Heart left ventricle (tissue), 16 donors: ENCODE data around the gene DCDC2C. TPM values are rescaled to one million over a fixed set of nuclear protein-coding genes. Genes with fewer than 3 reads are reported as not detected.

Experiments used
- ATAC-seq, 4 donors: fragments of 200-7000 bp; cut with Tn5 transposase; one replicate each; pipeline ENCODE4 v1.9.1; 2020 to 2022; ENCODE audit warnings: moderate library complexity in 4 of 4, mild to moderate bottlenecking in 3 of 4, moderate number of reproducible peaks in 1 of 4
- DNase-seq, 5 donors: peaks; one replicate each; pipeline ENCODE4 v3.0.0-alpha.2; 2020
- H3K27ac ChIP-seq, 12 donors: fragments of 200-600 bp; sonication (generic) in 4 of 12; one replicate each; pipeline versions ENCODE4 v1.5.0 to v1.8.0; 2016 to 2022; ENCODE audit warnings: mild to moderate bottlenecking in 2 of 12
- H3K27me3 ChIP-seq, 9 donors: fragments of 200-600 bp; sonication (generic) in 2 of 9; one replicate each; pipeline versions ENCODE4 v1.5.1 to v1.8.0; 2016 to 2022; ENCODE audit warnings: mild to moderate bottlenecking in 3 of 9
- H3K36me3 ChIP-seq, 9 donors: fragments of 200-600 bp; sonication (generic) in 2 of 9; one replicate each; pipeline versions ENCODE4 v1.5.0 to v1.8.0; 2018 to 2022; ENCODE audit warnings: mild to moderate bottlenecking in 2 of 9
- H3K4me1 ChIP-seq, 12 donors: fragments of 200-600 bp; sonication (generic) in 4 of 12; one replicate each; pipeline versions ENCODE4 v1.5.0 to v1.8.0; 2016 to 2022; ENCODE audit warnings: mild to moderate bottlenecking in 3 of 12
- H3K4me3 ChIP-seq, 12 donors: fragments of 200-600 bp; sonication (generic) in 4 of 12; one replicate each; pipeline versions ENCODE4 v1.5.0 to v1.8.0; 2017 to 2022; ENCODE audit warnings: mild to moderate bottlenecking in 9 of 12, moderate library complexity in 4 of 12
- H3K9me3 ChIP-seq, 12 donors: fragments of 200-600 bp; sonication (generic) in 4 of 12; one replicate each; pipeline versions ENCODE4 v1.5.0 to v1.8.0; 2016 to 2022; ENCODE audit warnings: mild to moderate bottlenecking in 1 of 12
- CTCF ChIP-seq, 12 donors: fragments of 200-600 bp; sonication (generic) in 4 of 12; IDR thresholded peaks; one replicate each; pipeline versions ENCODE4 v1.5.0 to v1.8.0; 2018 to 2022; ENCODE audit warnings: antibody characterized with exemption in 12 of 12, mild to moderate bottlenecking in 5 of 12
- POLR2A ChIP-seq, 2 donors: fragments of 450-650 bp; IDR thresholded peaks; one replicate each; pipeline ENCODE4 v1.6.1; 2017; ENCODE audit warnings: antibody characterized with exemption in 2 of 2, mild to moderate bottlenecking in 2 of 2, moderate library complexity in 2 of 2
- WGBS, 4 donors: extraction: QIAGEN DNeasy Blood & Tissue Kit in 2 of 4; methylation state at CpG; one replicate each; pipeline versions ENCODE4 v1.1.5 to v1.1.7; 2013 to 2018; 5-methylcytosine and 5-hydroxymethylcytosine counted together
- intact Hi-C, 10 donors: fragments of 100-400 bp; cut with DNase I; formaldehyde crosslinking; loops; one replicate each; pipeline versions ENCODE4 v1.11.1 to v1.14.2; 2022
- polyA plus RNA-seq, 2 donors: library from polyadenylated mRNA; stranded (reverse); fragments of 200-250 nt; gene quantifications; one replicate each; pipeline ENCODE4 v1.2.3, GENCODE V29; 2013
- total RNA-seq, 9 donors: library from RNA; depleted of rRNA in 2 of 9; stranded (reverse); fragments of >200 nt in 2 of 9; fragmentation: NEBNext Ultra II Directional in 3 of 9; extraction: Animal tissue kit (Norgen Biotek cat#: 25700) in 3 of 9; gene quantifications; one replicate each; pipeline versions ENCODE4 v1.1.0 to v1.2.4, GENCODE V29; 2016 to 2023
- donor health status: ischemic (EF 13 %, LVEDD 7.1; RV severe dilation, severe dysfunction).
- donor health status: healthy with polysubstance abuse.
- donor health status: DM: no; HTN: yes; CAD: no.
- donor health status: DM: no; HTN: no; CAD: no.
- donor health status: ischemic (EF 25% LVEDD 6.9; RV normal size, moderate dysfunction).
- donor health status: ischemic (EF 25% LVEDD 5.7; RV mildly dilated, moderate dysfunction).
- donor health status: healthy.
- donor health status: DM: yes; HTN: yes; CAD: no.
- donor health status: ischemic (EF 35%, LVEDD 5.7; RV mildly dilated, moderate dysfunction).
- donor health status: nonischemic (EF 11% LVEDD 7.7; RV severe dilation, severe dysfunction).
- donor health status: DM: yes; HTN: yes; CAD: no.
- donor health status: PGD.
- donor health status: ischemic (EF 29% LVEDD 5.4; RV normal size, mild dysfunction).
- donor health status: nonischemic (EF 23%, LVEDD 6.1; RV moderate dilation, normal function).

Gene DCDC2C
- total and polyA plus RNA-seq, 11 donors: not detected

- peaks cover 0 to 33% (median 0%) of the 10 kb centered on the region in 9 donors for H3K27me3 ChIP-seq
- no peaks in the 10 kb centered on the region for H3K36me3 ChIP-seq
- peaks cover 0 to 7% (median 4%) of the 10 kb centered on the region in 12 donors for H3K4me1 ChIP-seq
- intact Hi-C loops: loop anchor here in 4 of 10 donors (5.0 kb wide), 2 partner anchors 57 to 102 kb away; no protein-coding TSS in a partner anchor
- H3K4me3 ChIP-seq: no peak overlapping the region
- 72 to 88% (median 83%) methylated on average over 11 of the region's 11 CpGs for WGBS, 4 donors
- ATAC-seq (no peak), DNase-seq (no peak)
- peaks cover 0 to 4% (median 0%) of the 10 kb centered on the region in 12 donors for H3K9me3 ChIP-seq
- no peak for TF ChIP-seq POLR2A (IDR thresholded peaks at IDR 0.05)
- TF ChIP-seq CTCF (IDR thresholded peaks at IDR 0.05): no peak
- H3K27ac ChIP-seq: no peak overlapping the region
Observed at GRCh38 chr2:3725002-3725401, 21.6 kb downstream of the DCDC2C start.

- Histone ChIP-seq H3K9me3 (peaks cover 0 to under 1% (median 0%) of the 10 kb centered on the region in 12 donors), H3K4me1 (peaks cover 0 to 7% (median 4%) of the 10 kb centered on the region in 12 donors), H3K4me3 (no peak overlapping the region), H3K27ac (no peak overlapping the region), H3K27me3 (peaks cover 0 to 33% (median 0%) of the 10 kb centered on the region in 9 donors), H3K36me3 (no peaks in the 10 kb centered on the region)
- intact Hi-C loops: loop anchor here in 5 of 10 donors (1.0 to 5.0 kb wide), 4 partner anchors 55 to 102 kb away; no protein-coding TSS in a partner anchor
- ATAC-seq: no peak
- DNase-seq: no peak
- WGBS, 4 donors: 75 to 80% (median 78%) methylated on average over 18 to 23 of the region's 23 CpGs
- TF ChIP-seq CTCF (IDR thresholded peaks at IDR 0.05) (no peak), POLR2A (IDR thresholded peaks at IDR 0.05) (no peak)
Observed at GRCh38 chr2:3725458-3726250, 22.3 kb downstream of the DCDC2C start.

DNA sequence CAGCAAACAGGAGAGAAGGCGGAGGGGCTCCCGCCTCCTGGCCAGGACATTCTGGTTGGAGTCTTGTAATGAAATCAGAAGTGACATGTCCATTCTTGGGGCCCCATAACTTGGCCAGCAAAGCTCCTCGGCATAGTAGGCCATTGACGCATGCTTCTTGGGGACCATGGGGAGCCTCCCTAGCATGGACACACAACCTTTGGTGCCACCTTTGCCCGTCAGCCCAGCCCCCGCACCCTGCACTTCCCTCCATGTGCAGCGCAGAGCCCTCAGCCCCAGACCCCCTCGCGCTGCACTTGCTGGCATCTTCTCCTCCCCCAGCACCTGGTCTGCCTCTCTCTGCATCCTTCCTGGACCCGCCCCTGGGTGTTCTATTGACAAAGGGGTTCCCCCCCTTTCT, 23.1 kb downstream of the DCDC2C start:
- Histone ChIP-seq H3K27me3 (peaks cover 0 to 33% (median 0%) of the 10 kb centered on the region in 9 donors), H3K4me3 (no peak overlapping the region), H3K36me3 (no peaks in the 10 kb centered on the region), H3K9me3 (no peaks in the 10 kb centered on the region), H3K4me1 (peaks cover 0 to 7% (median 4%) of the 10 kb centered on the region in 12 donors), H3K27ac (no peak overlapping the region)
- DNase-seq: no peak
- intact Hi-C loops: loop anchor here in 5 of 10 donors (1.0 to 5.0 kb wide), 4 partner anchors 54 to 101 kb away; no protein-coding TSS in a partner anchor
- TF ChIP-seq CTCF (IDR thresholded peaks at IDR 0.05) (no peak), POLR2A (IDR thresholded peaks at IDR 0.05) (no peak)
- WGBS, 4 donors: 87 to 94% (median 92%) methylated on average over 10 of the region's 10 CpGs
- no peak for ATAC-seq

DNA sequence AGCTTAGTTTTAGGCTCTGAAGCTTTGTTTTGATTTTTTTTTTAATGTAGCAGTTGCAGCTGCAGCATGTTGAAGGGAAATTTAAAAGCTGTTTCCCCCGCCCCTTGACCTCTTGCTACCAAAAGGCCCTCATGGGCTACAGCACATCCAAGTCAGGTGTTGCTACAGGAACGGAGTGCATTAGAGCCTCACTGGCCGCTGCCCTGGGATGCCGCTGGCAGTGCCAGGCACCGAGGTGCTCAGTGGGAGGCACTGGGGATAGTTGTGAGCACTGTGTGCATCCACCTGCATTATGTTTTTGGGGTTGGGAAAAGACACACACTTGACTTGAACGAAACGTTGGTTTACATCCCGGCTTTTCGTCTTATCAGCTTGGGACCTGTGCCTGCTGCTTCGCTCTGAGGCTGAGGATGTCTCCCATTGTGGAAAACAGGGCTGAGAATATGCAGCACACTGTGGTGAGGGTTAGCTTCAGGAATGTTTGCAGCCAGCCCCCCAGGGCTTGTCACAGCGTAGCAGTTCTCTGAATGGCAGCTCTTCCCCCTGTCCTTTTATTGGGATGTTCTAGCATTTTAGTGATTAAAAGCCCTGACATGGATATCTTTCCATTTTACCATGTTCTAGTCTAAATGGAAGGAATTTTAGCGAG, 24.1 kb downstream of the DCDC2C start:
- ATAC-seq: no peak
- intact Hi-C loops: loop anchor here in 7 of 10 donors (2.0 to 5.0 kb wide), 3 partner anchors 53 to 100 kb away; no protein-coding TSS in a partner anchor

More for the DNA sequence above, 24.1 kb downstream of the DCDC2C start:
- 48 to 62% (median 53%) methylated on average over 12 of the region's 12 CpGs for WGBS, 4 donors
- peaks cover 0 to 33% (median 0%) of the 10 kb centered on the region in 9 donors for H3K27me3 ChIP-seq
- H3K4me3 ChIP-seq: peak overlapping the region in 1 of 12 donors; percentile 35
- peaks cover 0 to 7% (median 4%) of the 10 kb centered on the region in 12 donors for H3K4me1 ChIP-seq
- no peaks in the 10 kb centered on the region for H3K36me3 ChIP-seq
- H3K27ac ChIP-seq: no peak overlapping the region
- no peak for DNase-seq
- TF ChIP-seq CTCF (IDR thresholded peaks at IDR 0.05) (no peak), POLR2A (IDR thresholded peaks at IDR 0.05) (no peak)
- no peaks in the 10 kb centered on the region for H3K9me3 ChIP-seq
